Neural crest cell (in vitro differentiated cells): ENCODE data around the gene HLA-DPB1. TPM values are rescaled to one million over a fixed set of nuclear protein-coding genes. Genes with fewer than 3 reads are reported as not detected.

ENCODE experiments used
- DNase-seq: peaks from one replicate; pipeline ENCODE4 v3.0.0; 2021; ENCODE audit warnings: low read depth, mixed read lengths, low spot score
- H3K27ac Mint-ChIP-seq: one replicate; pipeline ENCODE4 v1.8.0; 2021; ENCODE audit warnings: mild to moderate bottlenecking, mixed read lengths; ENCODE audit not compliant: unreplicated experiment
- H3K27me3 Mint-ChIP-seq: 2 replicates; pipeline ENCODE4 v1.8.0; 2021; ENCODE audit warnings: low read depth, mild to moderate bottlenecking, mixed read lengths
- H3K36me3 Mint-ChIP-seq: 2 replicates; pipeline ENCODE4 v1.8.0; 2021; ENCODE audit warnings: low read depth, mild to moderate bottlenecking, mixed read lengths
- H3K4me1 Mint-ChIP-seq: 2 replicates; pipeline ENCODE4 v1.8.0; 2021; ENCODE audit warnings: mixed read lengths
- H3K4me3 Mint-ChIP-seq: one replicate; pipeline ENCODE4 v1.8.0; 2021; ENCODE audit warnings: mild to moderate bottlenecking, mixed read lengths
- H3K9me3 Mint-ChIP-seq: 2 replicates; pipeline ENCODE4 v1.8.0; 2021; ENCODE audit warnings: mixed read lengths
- total RNA-seq: library from RNA; stranded (reverse); gene quantifications from 2 replicates; pipeline ENCODE4 v1.2.1, GENCODE V29; 2021
- TF ChIP-seq, protein P1 (sequence below): fragments of 200-600 bp; sonication (generic); conservative IDR thresholded peaks from 2 replicates; pipeline ENCODE4 v1.5.0; 2021; ENCODE audit warnings: antibody characterized with exemption, mild to moderate bottlenecking

HLA-DPB1 gene
- total RNA-seq, 1 donor from 2014 or later, result 20.4 TPM

DNA sequence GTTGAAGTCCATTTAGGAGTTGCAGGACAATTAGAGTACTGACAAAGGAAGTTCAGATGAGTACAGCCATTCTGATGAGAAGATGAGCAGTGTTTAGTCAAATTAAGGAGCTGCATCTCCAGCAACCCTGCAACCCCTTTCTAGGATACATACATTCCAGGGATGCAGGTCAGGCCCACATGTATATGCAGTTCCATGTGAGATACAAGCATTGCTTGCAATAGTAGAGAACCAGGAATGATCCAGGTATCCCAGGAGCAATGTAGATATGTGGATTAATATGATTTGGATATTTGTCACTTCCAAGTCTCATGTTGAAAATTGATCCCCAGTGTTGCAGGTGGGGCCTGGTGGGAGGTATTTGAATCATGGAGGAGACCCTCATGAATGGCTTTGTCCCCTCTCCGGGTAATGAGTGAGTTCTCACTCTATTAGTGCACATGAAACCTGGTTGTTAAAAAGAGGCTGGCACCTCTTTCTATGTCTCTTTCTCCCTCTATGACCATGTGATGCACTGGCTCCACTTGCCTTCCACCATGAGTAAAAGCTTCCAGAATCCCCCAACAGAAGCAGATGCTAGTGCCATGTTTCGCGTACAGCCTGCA lies 8.8 kb upstream of the HLA-DPB1 start:
- Mint-ChIP-seq H3K9me3 (peaks cover 7% of the 10 kb centered on the region), H3K4me1 (no peaks in the 10 kb centered on the region), H3K27me3 (peaks cover 28% of the 10 kb centered on the region), H3K36me3 (no peaks in the 10 kb centered on the region), H3K4me3 (no peak overlapping the region), H3K27ac (no peak overlapping the region)
- TF ChIP-seq, protein P1, sequence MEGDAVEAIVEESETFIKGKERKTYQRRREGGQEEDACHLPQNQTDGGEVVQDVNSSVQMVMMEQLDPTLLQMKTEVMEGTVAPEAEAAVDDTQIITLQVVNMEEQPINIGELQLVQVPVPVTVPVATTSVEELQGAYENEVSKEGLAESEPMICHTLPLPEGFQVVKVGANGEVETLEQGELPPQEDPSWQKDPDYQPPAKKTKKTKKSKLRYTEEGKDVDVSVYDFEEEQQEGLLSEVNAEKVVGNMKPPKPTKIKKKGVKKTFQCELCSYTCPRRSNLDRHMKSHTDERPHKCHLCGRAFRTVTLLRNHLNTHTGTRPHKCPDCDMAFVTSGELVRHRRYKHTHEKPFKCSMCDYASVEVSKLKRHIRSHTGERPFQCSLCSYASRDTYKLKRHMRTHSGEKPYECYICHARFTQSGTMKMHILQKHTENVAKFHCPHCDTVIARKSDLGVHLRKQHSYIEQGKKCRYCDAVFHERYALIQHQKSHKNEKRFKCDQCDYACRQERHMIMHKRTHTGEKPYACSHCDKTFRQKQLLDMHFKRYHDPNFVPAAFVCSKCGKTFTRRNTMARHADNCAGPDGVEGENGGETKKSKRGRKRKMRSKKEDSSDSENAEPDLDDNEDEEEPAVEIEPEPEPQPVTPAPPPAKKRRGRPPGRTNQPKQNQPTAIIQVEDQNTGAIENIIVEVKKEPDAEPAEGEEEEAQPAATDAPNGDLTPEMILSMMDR, result no peak
- DNase-seq, result no peak

DNA sequence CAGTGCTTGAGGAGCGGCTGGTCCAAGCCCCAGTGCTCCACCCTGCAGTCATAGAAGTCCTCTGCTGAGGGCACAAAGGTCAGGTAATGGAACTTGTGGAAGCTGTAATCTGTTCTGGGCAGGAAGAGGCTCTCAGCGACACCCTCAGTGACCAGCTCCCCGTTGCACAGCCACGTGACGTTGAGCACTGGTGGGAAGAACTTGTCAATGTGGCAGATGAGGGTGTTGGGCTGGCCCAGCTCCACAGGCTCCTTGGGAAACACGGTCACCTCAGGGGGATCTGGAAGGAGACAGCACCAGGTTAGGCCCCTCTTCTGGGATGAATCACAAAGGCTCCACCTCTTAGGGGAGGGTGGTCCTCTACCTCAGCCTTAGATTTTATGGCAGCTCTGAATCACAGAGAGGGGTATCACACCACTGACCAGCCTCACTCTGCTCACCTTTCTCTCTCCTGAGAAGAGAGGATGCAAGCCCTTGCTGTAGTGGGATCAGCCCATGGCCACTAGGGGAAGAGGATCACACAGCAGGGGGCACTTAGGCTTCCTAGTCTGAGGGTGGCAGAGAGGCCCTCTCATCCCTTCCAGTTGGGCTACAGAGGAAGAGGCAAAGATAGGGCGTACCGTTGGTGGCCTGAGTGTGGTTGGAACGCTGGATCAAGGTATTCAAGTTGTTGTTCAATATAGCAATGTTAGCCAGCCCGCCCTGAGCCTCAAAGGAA lies 6.6 kb upstream of the HLA-DPB1 start:
- Mint-ChIP-seq H3K36me3 (no peaks in the 10 kb centered on the region), H3K4me1 (no peaks in the 10 kb centered on the region), H3K9me3 (peaks cover 6% of the 10 kb centered on the region), H3K27me3 (peaks cover 32% of the 10 kb centered on the region), H3K27ac (no peak overlapping the region), H3K4me3 (no peak overlapping the region)
- TF ChIP-seq, protein P1, result no peak
- no peak for DNase-seq

DNA sequence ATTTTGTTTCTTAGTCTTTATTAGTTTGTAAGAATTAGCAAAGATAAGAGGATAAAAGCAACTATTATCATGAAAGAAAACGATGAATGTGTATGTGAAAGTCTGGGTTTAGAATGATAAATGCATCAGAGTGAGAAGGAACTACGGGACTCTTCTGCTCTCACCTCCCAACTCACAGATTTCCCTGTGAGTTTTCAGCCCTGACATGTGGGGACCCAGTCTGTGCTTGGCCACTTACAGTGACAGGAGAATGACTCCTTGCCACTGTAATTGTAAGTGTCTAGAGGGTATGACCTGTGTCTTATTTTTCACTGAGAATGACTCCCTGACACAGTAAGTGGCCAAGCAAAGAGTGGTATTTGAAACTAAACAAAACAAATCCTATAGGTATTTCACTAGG lies 4.9 kb upstream of the HLA-DPB1 start:
- no peaks in the 10 kb centered on the region for H3K4me1 Mint-ChIP-seq
- H3K4me3 Mint-ChIP-seq, result no peak overlapping the region
- H3K9me3 Mint-ChIP-seq, result peaks cover 5% of the 10 kb centered on the region
- H3K27me3 Mint-ChIP-seq, result peaks cover 28% of the 10 kb centered on the region
- no peak for DNase-seq
- TF ChIP-seq, protein P1, result no peak
- no peak overlapping the region for H3K27ac Mint-ChIP-seq
- H3K36me3 Mint-ChIP-seq, result no peaks in the 10 kb centered on the region

DNA sequence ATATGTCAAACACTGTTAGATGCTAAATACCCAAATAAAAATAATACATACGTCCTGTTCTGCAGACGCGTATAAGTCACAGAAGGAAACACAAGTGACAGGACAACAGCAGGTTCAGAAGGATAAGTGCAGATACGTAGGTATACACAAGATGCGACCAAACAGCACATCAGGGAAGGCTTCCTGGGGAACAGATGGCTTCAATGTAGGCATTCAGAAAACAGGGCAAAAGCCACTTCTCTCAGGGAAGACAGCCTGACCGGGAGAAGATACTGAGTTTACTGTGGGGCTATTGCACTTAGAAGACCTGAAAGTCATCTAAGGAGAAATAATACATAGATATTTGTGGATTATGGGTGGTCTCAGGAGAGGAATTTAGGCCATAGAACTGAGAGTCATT lies 4.2 kb upstream of the HLA-DPB1 start:
- Mint-ChIP-seq H3K27me3 (peaks cover 24% of the 10 kb centered on the region), H3K4me3 (no peak overlapping the region), H3K36me3 (no peaks in the 10 kb centered on the region), H3K9me3 (no peaks in the 10 kb centered on the region), H3K4me1 (no peaks in the 10 kb centered on the region), H3K27ac (no peak overlapping the region)
- TF ChIP-seq, protein P1, result no peak
- DNase-seq, result no peak

DNA sequence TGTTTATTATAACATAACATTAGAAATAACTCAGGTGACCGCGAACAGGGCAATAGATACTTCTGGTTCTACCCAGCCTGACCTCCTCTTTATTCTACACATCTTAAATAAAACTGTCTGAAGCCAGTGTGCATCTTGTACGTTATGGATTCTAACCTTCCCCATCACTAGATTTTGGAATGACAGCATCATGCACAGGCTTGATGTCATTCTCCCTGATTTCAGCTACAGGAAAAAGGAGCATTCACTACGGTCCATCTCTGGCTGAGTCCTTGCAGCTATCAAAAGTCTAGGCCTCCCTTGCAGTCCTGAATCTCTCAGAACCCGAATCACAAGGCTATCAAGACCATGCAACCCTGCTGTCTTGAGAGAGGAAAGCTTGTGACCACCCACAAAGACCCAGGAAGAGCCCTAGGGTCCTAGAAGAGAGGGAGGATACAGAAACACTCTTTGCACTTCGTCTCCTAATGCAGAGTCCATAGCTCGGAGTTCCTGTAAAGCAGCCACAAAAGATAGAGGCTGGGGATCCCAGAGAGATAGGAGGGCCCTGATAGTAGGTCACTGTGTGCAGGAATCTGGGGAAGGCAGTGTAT lies 3.2 kb upstream of the HLA-DPB1 start:
- Mint-ChIP-seq H3K27me3 (peaks cover 31% of the 10 kb centered on the region), H3K4me3 (no peak overlapping the region), H3K27ac (no peak overlapping the region), H3K4me1 (no peaks in the 10 kb centered on the region), H3K9me3 (no peaks in the 10 kb centered on the region), H3K36me3 (no peaks in the 10 kb centered on the region)
- DNase-seq, result no peak
- TF ChIP-seq, protein P1, result no peak
